Measurements from ENCODE around the gene PLPP4.

Gene PLPP4

DNA sequence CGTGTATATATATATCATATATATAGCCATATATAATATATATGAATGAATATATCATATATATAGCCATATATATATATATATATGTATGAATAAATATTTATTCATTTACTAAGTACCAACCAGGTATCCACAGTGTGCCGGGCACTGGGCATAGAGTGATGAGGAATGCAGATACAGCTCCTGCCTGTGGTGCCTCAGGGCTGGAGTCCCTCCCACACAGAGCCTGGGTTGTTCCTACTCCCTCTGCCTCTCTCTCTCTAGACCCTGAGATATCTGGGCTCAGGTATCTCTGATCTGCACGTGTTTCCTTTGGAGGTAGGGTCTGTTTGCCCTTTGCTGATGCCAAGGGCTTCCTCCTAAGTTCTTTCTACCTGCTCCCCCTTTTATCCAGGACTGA lies 1.4 kb upstream of the PLPP4 start:
- H3K27ac ChIP-seq, result no peak overlapping the region
- no peak for TF ChIP-seq CTCF (conservative IDR thresholded peaks at IDR 0.05)

DNA sequence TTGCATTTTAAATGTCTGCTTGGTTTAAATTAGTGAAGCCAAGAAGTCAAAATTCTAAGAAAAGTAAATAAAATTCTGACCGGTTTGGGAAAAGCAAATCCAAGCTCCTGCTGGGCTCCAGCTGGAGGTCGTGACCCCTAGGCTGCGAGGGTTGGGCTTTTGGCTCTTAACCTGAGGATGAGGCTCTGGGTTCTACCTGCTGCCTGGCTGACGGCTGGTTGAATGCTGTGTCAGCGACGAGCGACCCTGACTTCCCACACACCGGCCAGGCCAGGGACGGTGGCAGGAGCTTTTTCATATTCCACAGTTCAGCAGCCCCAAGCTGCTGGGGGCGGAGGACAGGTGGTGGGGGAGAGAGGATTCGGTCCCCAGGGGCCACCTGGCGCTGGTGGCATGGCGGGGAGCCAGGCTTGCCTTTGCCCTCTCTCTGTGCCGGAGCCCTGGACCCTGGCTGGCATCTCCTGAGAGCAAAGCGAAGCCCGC lies 843 bp upstream of the PLPP4 start:
- TF ChIP-seq CTCF (conservative IDR thresholded peaks at IDR 0.05), result no peak
- peak overlapping the region; percentile 56; the same call in 1 of the 2 replicates for H3K27ac ChIP-seq

DNA sequence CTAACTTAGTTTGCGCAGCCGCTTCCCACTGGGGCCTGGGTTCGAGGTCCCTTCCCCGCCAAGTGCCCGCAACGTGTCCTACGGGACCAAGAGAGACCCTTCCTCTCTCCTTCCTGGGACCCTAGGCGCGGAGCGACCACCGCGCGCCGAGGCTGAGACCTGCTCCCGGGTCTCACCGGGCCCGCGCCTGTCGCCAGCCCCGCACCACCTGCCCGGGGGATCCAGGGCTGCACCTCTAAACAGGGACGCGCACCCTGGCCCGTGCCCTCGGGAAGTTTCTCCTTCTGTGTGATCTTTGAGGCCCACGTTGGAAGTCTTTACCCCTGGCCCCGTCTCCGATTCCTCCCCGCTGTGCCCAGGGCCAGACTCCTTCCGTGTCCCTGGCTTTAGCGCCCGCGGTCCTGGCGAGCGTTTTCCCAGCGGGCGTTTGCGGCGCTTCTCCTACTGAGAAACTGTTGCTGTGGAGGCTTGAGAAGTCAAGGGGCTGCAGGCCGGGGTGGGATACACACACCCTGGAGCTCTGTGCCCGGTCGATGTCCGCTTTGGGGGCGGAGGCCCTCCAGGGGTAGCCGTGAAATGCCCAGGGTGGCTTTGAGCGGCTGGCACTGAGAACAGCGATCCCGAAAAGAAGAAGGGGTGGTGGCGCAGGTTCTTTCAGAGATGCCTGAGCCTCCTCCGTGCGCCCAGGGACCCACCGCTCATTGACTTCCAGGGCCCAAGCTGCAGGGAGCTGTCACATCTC lies 575 bp downstream of the PLPP4 start:
- no peak for TF ChIP-seq CTCF (conservative IDR thresholded peaks at IDR 0.05)
- H3K27ac ChIP-seq, result peak overlapping the region; percentile 56; the same call in 1 of the 2 replicates

DNA sequence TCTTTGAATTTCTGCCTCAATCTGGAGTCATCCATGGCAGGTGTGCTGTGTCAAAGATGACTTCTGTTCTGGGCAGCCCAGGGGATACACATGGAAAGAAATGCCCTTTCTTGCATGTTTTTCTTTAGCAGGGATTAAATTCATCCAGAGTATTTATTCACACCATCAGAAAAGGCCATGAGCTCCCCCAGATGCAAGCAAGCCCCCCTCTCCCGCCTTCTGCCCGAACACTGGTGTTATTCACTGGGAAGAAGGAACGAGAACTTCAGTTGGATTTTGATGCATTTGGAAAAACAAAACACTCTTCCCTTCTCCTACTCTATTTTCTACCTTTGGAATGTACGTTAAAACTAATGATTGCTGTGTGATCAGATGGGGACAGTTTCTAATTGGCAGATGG lies 1.4 kb downstream of the PLPP4 start:
- TF ChIP-seq CTCF (conservative IDR thresholded peaks at IDR 0.05), result no peak
- no peak overlapping the region for H3K27ac ChIP-seq

DNA sequence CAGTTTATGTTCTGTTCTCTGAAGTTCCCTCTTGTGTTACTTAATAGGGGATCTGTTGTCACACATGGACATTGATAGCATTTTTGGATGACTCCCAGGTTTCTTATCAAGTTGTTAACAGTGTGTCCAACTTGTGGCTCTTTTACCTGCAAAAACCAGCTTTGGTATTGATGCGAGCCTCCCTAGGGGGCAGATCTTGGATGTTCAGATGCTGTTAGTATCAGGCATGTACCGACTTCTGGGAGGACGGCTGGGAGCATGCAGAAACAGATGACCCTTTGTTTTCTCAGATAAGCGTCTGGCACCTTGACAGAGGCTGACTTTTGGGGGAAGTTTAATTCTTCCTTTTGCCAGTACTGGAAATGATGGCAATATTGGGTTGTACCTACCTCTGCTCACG lies 2.2 kb downstream of the PLPP4 start:
- 0 out of 2 replicates have a peak, but pooled peaks have one; percentile 5 for TF ChIP-seq CTCF (conservative IDR thresholded peaks at IDR 0.05)

GRCh38 chr10:120460186-120460585 lies 3.2 kb downstream of the PLPP4 start:
- no peak overlapping the region for H3K27ac ChIP-seq
- no peak for TF ChIP-seq CTCF (conservative IDR thresholded peaks at IDR 0.05)

More for the DNA sequence above, 2.2 kb downstream of the PLPP4 start:
- no peak overlapping the region for H3K27ac ChIP-seq

- no peak overlapping the region for H3K27ac ChIP-seq
- TF ChIP-seq CTCF (conservative IDR thresholded peaks at IDR 0.05), result no peak
Measured at GRCh38 chr10:120460776-120461175, 3.7 kb downstream of the PLPP4 start.
